Left ventricle myocardium inferior (tissue), 1 donor: Measurements from ENCODE around the gene MELTF. TPM values are rescaled to one million over a fixed set of nuclear protein-coding genes. Genes with fewer than 3 reads are reported as not detected.

Experiments used
- DNase-seq: peaks from one replicate; pipeline ENCODE4 v3.0.0-alpha.2; 2020
- H3K27ac ChIP-seq: fragments of 200-600 bp; replicated peaks from 2 replicates; pipeline ENCODE4 v1.8.0; 2021
- H3K27me3 ChIP-seq: fragments of 200-600 bp; 2 replicates; pipeline ENCODE4 v1.8.0; 2021; ENCODE audit warnings: low read depth
- H3K36me3 ChIP-seq: fragments of 200-600 bp; 2 replicates; pipeline ENCODE4 v1.8.0; 2021
- H3K4me1 ChIP-seq: fragments of 200-600 bp; 2 replicates; pipeline ENCODE4 v1.8.0; 2021
- H3K4me3 ChIP-seq: fragments of 200-600 bp; 2 replicates; pipeline ENCODE4 v1.8.0; 2021; ENCODE audit warnings: mild to moderate bottlenecking, moderate library complexity
- H3K9me3 ChIP-seq: fragments of 200-600 bp; replicated peaks from 2 replicates; pipeline ENCODE4 v1.8.0; 2021
- CTCF ChIP-seq: fragments of 200-600 bp; IDR thresholded peaks from 2 replicates; pipeline ENCODE4 v1.8.0; 2021; ENCODE audit warnings: antibody characterized with exemption, mild to moderate bottlenecking, borderline replicate concordance
- intact Hi-C: fragments of 100-400 bp; cut with micrococcal nuclease; formaldehyde crosslinking; loops from one replicate; pipeline ENCODE4 v1.11.0; 2022
- total RNA-seq: library from RNA; stranded (reverse); fragmentation: NEBNext Ultra II Directional; extraction: Animal tissue kit (Norgen Biotek cat#: 25700); gene quantifications from one replicate; pipeline ENCODE4 v1.2.1, GENCODE V29; 2021
- donor health status: DM: no; HTN: yes; CAD: no; lungs with severe emphysema.

The MELTF gene
- total RNA-seq, 1 donor from 2014 or later: 9.6 TPM

- H3K4me3 ChIP-seq: no peak overlapping the region
- no peak overlapping the region for H3K27ac ChIP-seq
- TF ChIP-seq CTCF: no peak
- peaks cover 10% of the 10 kb centered on the region for H3K4me1 ChIP-seq
- peak; percentile 4 for DNase-seq
- peaks cover 13% of the 10 kb centered on the region for H3K9me3 ChIP-seq
- H3K27me3 ChIP-seq: no peaks in the 10 kb centered on the region
- intact Hi-C loops: no loop called here
- H3K36me3 ChIP-seq: no peaks in the 10 kb centered on the region
These were observed 44.3 kb downstream of the MELTF start for GRCh38 chr3:196985298-196985697.

GRCh38 chr3:196983186-196983585 lies 46.4 kb downstream of the MELTF start:
- no peak for DNase-seq
- TF ChIP-seq CTCF: no peak
- Histone ChIP-seq H3K36me3 (no peaks in the 10 kb centered on the region), H3K27me3 (no peaks in the 10 kb centered on the region), H3K9me3 (peaks cover 13% of the 10 kb centered on the region), H3K27ac (no peak overlapping the region), H3K4me3 (no peak overlapping the region), H3K4me1 (no peaks in the 10 kb centered on the region)
- intact Hi-C loops: no loop called here

DNA sequence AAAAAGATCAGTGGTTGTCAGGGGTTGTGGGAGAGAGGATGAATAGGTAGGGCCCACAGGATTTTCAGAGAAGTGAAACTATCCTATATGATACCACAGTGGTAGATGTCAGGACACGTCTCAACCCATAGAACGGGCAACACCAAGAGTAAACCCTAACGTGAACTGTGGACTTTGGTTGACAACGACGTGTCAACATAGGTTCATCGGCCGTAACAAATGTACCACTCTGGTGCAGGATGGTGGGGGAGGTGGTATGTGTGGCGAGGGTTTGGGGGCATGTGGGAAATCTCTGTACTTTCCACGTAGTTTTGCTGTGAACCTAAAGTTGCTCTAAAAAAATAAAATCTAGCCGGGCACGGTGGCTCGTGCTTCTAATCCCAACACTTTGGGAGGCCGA lies 48.0 kb downstream of the MELTF start:
- Histone ChIP-seq H3K36me3 (no peaks in the 10 kb centered on the region), H3K4me1 (no peaks in the 10 kb centered on the region), H3K4me3 (no peak overlapping the region), H3K27me3 (no peaks in the 10 kb centered on the region), H3K9me3 (peaks cover 13% of the 10 kb centered on the region), H3K27ac (no peak overlapping the region)
- TF ChIP-seq CTCF: no peak
- DNase-seq: no peak
- intact Hi-C loops: no loop called here

GRCh38 chr3:196979545-196979944 lies 50.1 kb downstream of the MELTF start:
- DNase-seq: no peak
- intact Hi-C loops: no loop called here
- Histone ChIP-seq H3K27ac (no peak overlapping the region), H3K4me1 (no peaks in the 10 kb centered on the region), H3K9me3 (peaks cover 13% of the 10 kb centered on the region), H3K27me3 (no peaks in the 10 kb centered on the region), H3K36me3 (no peaks in the 10 kb centered on the region), H3K4me3 (no peak overlapping the region)
- TF ChIP-seq CTCF: no peak

- intact Hi-C loops: no loop called here
- no peak for TF ChIP-seq CTCF
- no peak for DNase-seq
These were observed 52.7 kb downstream of the MELTF start for GRCh38 chr3:196976941-196977340.

DNA sequence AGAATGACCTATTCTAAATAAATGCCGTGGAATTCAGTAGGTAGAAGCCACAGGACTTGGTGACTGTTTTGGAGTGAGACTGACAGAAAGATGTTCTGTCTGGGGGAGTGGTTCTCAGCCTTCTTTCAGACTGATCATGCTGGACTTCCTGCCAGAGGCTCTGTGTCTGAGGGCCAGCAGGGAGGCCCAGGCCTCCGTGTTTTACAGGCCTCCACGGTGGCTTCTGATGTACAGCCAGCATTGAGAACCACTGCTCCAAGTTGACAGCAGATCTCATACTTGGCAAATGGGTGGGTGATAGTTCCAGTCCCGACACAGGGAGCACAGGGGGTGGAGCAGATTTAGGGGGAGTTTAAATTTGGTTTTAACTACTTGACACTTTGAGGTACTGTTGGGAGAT lies 54.3 kb downstream of the MELTF start:
- no peak for DNase-seq
- Histone ChIP-seq H3K9me3 (no peaks in the 10 kb centered on the region), H3K27ac (no peak overlapping the region), H3K4me3 (no peak overlapping the region), H3K27me3 (no peaks in the 10 kb centered on the region), H3K4me1 (no peaks in the 10 kb centered on the region), H3K36me3 (no peaks in the 10 kb centered on the region)
- no peak for TF ChIP-seq CTCF
- intact Hi-C loops: no loop called here

More at GRCh38 chr3:196976941-196977340, 52.7 kb downstream of the MELTF start:
- Histone ChIP-seq H3K4me1 (no peaks in the 10 kb centered on the region), H3K4me3 (no peak overlapping the region), H3K27ac (no peak overlapping the region), H3K9me3 (no peaks in the 10 kb centered on the region), H3K36me3 (no peaks in the 10 kb centered on the region), H3K27me3 (no peaks in the 10 kb centered on the region)
